Ovary (tissue), 3 donors: ENCODE results near the gene GALNT4.

ENCODE experiments used
- EP300 ChIP-seq: sonication (generic); formaldehyde crosslinking; IDR thresholded peaks from one replicate; pipeline ENCODE4 v1.6.1; 2017; ENCODE audit warnings: antibody characterized with exemption
- TF ChIP-seq, protein P1 (sequence below), 3 donors: fragments of 450-650 bp in 2 of 3; fragments of 200-600 bp in 1 of 3; IDR thresholded peaks; one replicate each; pipeline versions ENCODE4 v1.5.1 to v1.8.0; 2016 to 2022; ENCODE audit warnings: antibody characterized with exemption in 3 of 3, mild to moderate bottlenecking in 1 of 3
- donor health status: DM: no; HTN: no; CAD: no.

DNA sequence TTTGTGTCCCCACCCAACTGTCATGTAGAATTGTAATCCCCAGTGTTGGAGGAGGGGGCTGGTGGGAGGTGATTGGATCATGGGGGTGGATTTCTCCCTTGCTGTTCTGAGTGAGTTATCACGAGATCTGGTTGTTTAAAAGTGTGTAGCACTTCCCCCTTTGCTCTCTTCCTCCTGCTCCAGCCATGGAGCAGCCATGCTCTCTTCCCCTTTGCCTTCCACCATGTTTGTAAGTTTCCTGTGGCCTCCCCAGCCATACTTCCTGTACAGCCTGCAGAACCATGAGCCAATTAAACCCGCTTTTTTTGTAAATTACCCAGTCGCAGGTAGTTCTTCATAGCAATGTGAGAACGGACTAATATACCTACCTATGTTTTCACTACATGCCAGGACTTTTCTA lies 3.8 kb upstream of the GALNT4 start:
- TF ChIP-seq, protein P1, sequence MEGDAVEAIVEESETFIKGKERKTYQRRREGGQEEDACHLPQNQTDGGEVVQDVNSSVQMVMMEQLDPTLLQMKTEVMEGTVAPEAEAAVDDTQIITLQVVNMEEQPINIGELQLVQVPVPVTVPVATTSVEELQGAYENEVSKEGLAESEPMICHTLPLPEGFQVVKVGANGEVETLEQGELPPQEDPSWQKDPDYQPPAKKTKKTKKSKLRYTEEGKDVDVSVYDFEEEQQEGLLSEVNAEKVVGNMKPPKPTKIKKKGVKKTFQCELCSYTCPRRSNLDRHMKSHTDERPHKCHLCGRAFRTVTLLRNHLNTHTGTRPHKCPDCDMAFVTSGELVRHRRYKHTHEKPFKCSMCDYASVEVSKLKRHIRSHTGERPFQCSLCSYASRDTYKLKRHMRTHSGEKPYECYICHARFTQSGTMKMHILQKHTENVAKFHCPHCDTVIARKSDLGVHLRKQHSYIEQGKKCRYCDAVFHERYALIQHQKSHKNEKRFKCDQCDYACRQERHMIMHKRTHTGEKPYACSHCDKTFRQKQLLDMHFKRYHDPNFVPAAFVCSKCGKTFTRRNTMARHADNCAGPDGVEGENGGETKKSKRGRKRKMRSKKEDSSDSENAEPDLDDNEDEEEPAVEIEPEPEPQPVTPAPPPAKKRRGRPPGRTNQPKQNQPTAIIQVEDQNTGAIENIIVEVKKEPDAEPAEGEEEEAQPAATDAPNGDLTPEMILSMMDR (IDR thresholded peaks at IDR 0.05) = no peak
- TF ChIP-seq EP300 = no peak
